ENCODE results near the gene LEKR1.
"Not testable (repeated sequence)": the region's sequence is repeated elsewhere in the genome, so short reads cannot be mapped to it uniquely, and the experiment has no call there.

The LEKR1 gene

GRCh38 chr3:156910831-156911230, 84.7 kb downstream of the LEKR1 start:
- not testable (repeated sequence) for DNase-seq

GRCh38 chr3:156914300-156914699, 88.1 kb downstream of the LEKR1 start:
- DNase-seq: not testable (repeated sequence)

GRCh38 chr3:156915372-156915771, 89.2 kb downstream of the LEKR1 start:
- DNase-seq: no peak

- no peak for DNase-seq
Measured at GRCh38 chr3:156918746-156919145, 92.6 kb downstream of the LEKR1 start.

- no peak for DNase-seq
Measured at GRCh38 chr3:156919818-156920217, 93.7 kb downstream of the LEKR1 start.

- DNase-seq: no peak
Measured at GRCh38 chr3:156920399-156920798, 94.2 kb downstream of the LEKR1 start.

GRCh38 chr3:156923349-156923748, 97.2 kb downstream of the LEKR1 start:
- DNase-seq: no peak

- no peak for DNase-seq
Measured at GRCh38 chr3:156938724-156939123, 112.6 kb downstream of the LEKR1 start.

GRCh38 chr3:156939315-156939714, 113.2 kb downstream of the LEKR1 start:
- DNase-seq: no peak

- no peak for DNase-seq
Measured at GRCh38 chr3:156941311-156941710, 115.2 kb downstream of the LEKR1 start.

GRCh38 chr3:156948402-156949210, 122.5 kb downstream of the LEKR1 start:
- DNase-seq: no peak

GRCh38 chr3:156952011-156952410, 125.9 kb downstream of the LEKR1 start:
- DNase-seq: no peak

GRCh38 chr3:156957715-156958114, 131.6 kb downstream of the LEKR1 start:
- DNase-seq: no peak

GRCh38 chr3:156963096-156963495, 136.9 kb downstream of the LEKR1 start:
- no peak for DNase-seq

GRCh38 chr3:156964577-156964976, 138.4 kb downstream of the LEKR1 start:
- no peak for DNase-seq

- DNase-seq: not testable (repeated sequence)
Measured at GRCh38 chr3:156966349-156966748, 140.2 kb downstream of the LEKR1 start.

GRCh38 chr3:156973954-156974353, 147.8 kb downstream of the LEKR1 start:
- no peak for DNase-seq

- DNase-seq: no peak
Measured at GRCh38 chr3:156974931-156975330, 148.8 kb downstream of the LEKR1 start.

GRCh38 chr3:156975721-156976120, 149.6 kb downstream of the LEKR1 start:
- DNase-seq: no peak

GRCh38 chr3:156976933-156977332, 150.8 kb downstream of the LEKR1 start:
- no peak for DNase-seq

- DNase-seq: no peak
Measured at GRCh38 chr3:156978481-156978961, 152.4 kb downstream of the LEKR1 start.

GRCh38 chr3:156981005-156981404, 154.9 kb downstream of the LEKR1 start:
- DNase-seq: no peak

GRCh38 chr3:156983559-156983958, 157.4 kb downstream of the LEKR1 start:
- DNase-seq: no peak

- DNase-seq: no peak
Measured at GRCh38 chr3:156985711-156986110, 159.6 kb downstream of the LEKR1 start.

GRCh38 chr3:156987946-156988345, 161.8 kb downstream of the LEKR1 start:
- no peak for DNase-seq
